H1 (cell line): ENCODE measurements around the gene GFY. TPM values are rescaled to one million over a fixed set of nuclear protein-coding genes. Genes with fewer than 3 reads are reported as not detected.

Experiments used
- BACH1 ChIP-seq: IDR thresholded peaks from 2 replicates; pipeline ENCODE4 v1.6.1; 2012; ENCODE audit warnings: low read length, improper control_type of control experiment
- BCL11A ChIP-seq, 2 experiments: IDR thresholded peaks; one replicate each; pipeline ENCODE4 v1.6.1; 2011; ENCODE audit warnings: low read depth in 2 of 2, low read length in 2 of 2, mild to moderate bottlenecking in 2 of 2
- CTCF ChIP-seq, 3 experiments: IDR thresholded peaks; 1 replicate in 2 of 3; 2 replicates in 1 of 3; pipeline versions ENCODE4 v1.5.1 to v1.6.1; 2011; ENCODE audit warnings: low read length in 3 of 3, mild to moderate bottlenecking in 3 of 3, inconsistent platforms in 2 of 3, low read depth in 1 of 3, moderate library complexity in 1 of 3; ENCODE audit not compliant: insufficient read depth in 1 of 3; ENCODE audit errors: control extremely low read depth in 1 of 3
- MAX ChIP-seq: IDR thresholded peaks from 2 replicates; pipeline ENCODE4 v1.6.1; 2012; ENCODE audit warnings: inconsistent platforms
- NRF1 ChIP-seq: IDR thresholded peaks from 2 replicates; pipeline ENCODE4 v1.6.1; 2011; ENCODE audit warnings: mild to moderate bottlenecking, low read depth, low read length, improper control_type of control experiment
- POU5F1 ChIP-seq: IDR thresholded peaks from 2 replicates; pipeline ENCODE4 v1.6.1; 2011; ENCODE audit warnings: low read depth, mild to moderate bottlenecking, low read length, moderate library complexity
- SIX5 ChIP-seq: IDR thresholded peaks from 2 replicates; pipeline ENCODE4 v1.6.1; 2011; ENCODE audit warnings: mild to moderate bottlenecking, low read depth, low read length
- SP2 ChIP-seq: IDR thresholded peaks from 2 replicates; pipeline ENCODE4 v1.6.1; 2012; ENCODE audit warnings: mild to moderate bottlenecking, low read length, inconsistent platforms
- SP4 ChIP-seq: IDR thresholded peaks from 2 replicates; pipeline ENCODE4 v1.6.1; 2012; ENCODE audit warnings: low read length, inconsistent platforms
- polyA plus RNA-seq, 7 experiments: library from polyadenylated mRNA; depleted of rRNA in 3 of 7; stranded (reverse) in 5 of 7; unstranded in 2 of 7; fragments of >200 nt in 5 of 7; fragments of 200-250 nt in 2 of 7; gene quantifications; 1 replicate in 5 of 7; 2 replicates in 1 of 7; 4 replicates in 1 of 7; pipeline versions ENCODE4 v1.2.1 to v1.2.3, GENCODE V29; 2011 to 2013; ENCODE audit warnings: missing spikeins in 2 of 7, mixed read lengths in 2 of 7
- total RNA-seq: library from RNA; stranded (reverse); fragmentation: NEBNext Ultra II Directional; extraction: Animal tissue kit (Norgen Biotek cat#: 25700); gene quantifications from 2 replicates; pipeline ENCODE4 v1.2.1, GENCODE V29; 2021

Gene GFY
- total and polyA plus RNA-seq, 2 of the 8 experiments (the other 6 are each of a cell fraction or from before 2014, with no cell fraction given): 0.68 to 0.93 TPM

GRCh38 chr19:49380391-49380790 is 44.8 kb upstream of the GFY start (continued):
- no peak for TF ChIP-seq BCL11A (IDR thresholded peaks at IDR 0.05; ENCODE audit: low read depth in 2 of 2, low read length in 2 of 2)
- TF ChIP-seq SP2: no peak
- no peak for TF ChIP-seq MAX
- TF ChIP-seq NRF1: no peak
- TF ChIP-seq BACH1: no peak
- no peak for TF ChIP-seq SIX5
- TF ChIP-seq POU5F1: no peak
- TF ChIP-seq SP4: no peak
- no peak for TF ChIP-seq CTCF (IDR thresholded peaks at IDR 0.05; ENCODE audit: control extremely low read depth in 1 of 3, insufficient read depth in 1 of 3, low read depth in 1 of 3, low read length in 3 of 3)
